Dedifferentiated amniotic fluid mesenchymal stem cell (primary cell): ENCODE measurements around the gene ATF5.

ENCODE experiments used
- DNase-seq: peaks from one replicate; pipeline ENCODE4 v3.0.0-alpha.2; 2016; ENCODE audit errors: extremely low spot score

Gene ATF5

GRCh38 chr19:49894879-49895565 is 34.0 kb upstream of the ATF5 start:
- DNase-seq = no peak

GRCh38 chr19:49895566-49896297 is 33.3 kb upstream of the ATF5 start:
- no peak for DNase-seq

GRCh38 chr19:49896863-49897621 is 32.0 kb upstream of the ATF5 start, which contains the start of gene IL4I1:
IL4I1 (minus strand) TSS chr19:49896887; CDS start chr19:49896160, 727 bp downstream.
- DNase-seq = no peak

GRCh38 chr19:49904136-49904535 is 24.9 kb upstream of the ATF5 start:
- no peak for DNase-seq

- DNase-seq = no peak
Observed at GRCh38 chr19:49906879-49907564, 22.0 kb upstream of the ATF5 start.

GRCh38 chr19:49907745-49908446 is 21.1 kb upstream of the ATF5 start:
- DNase-seq = no peak

- no peak for DNase-seq
Observed at GRCh38 chr19:49908480-49909420, 20.3 kb upstream of the ATF5 start.

GRCh38 chr19:49910179-49910578 is 18.8 kb upstream of the ATF5 start:
- DNase-seq = no peak

GRCh38 chr19:49911381-49912145 is 17.4 kb upstream of the ATF5 start:
- no peak for DNase-seq

- DNase-seq = no peak
Observed at GRCh38 chr19:49912965-49913685, 15.9 kb upstream of the ATF5 start.

- no peak for DNase-seq
Observed at GRCh38 chr19:49913720-49914119, 15.3 kb upstream of the ATF5 start.

- DNase-seq = no peak
Observed at GRCh38 chr19:49915271-49915670, 13.7 kb upstream of the ATF5 start.

- DNase-seq = no peak
Observed at GRCh38 chr19:49916839-49917733, 11.9 kb upstream of the ATF5 start.

- no peak for DNase-seq
Observed at GRCh38 chr19:49918089-49918488, 10.9 kb upstream of the ATF5 start.

- no peak for DNase-seq
Observed at GRCh38 chr19:49920624-49921363, 8.2 kb upstream of the ATF5 start.

- DNase-seq = no peak
Observed at GRCh38 chr19:49921871-49922795, 6.9 kb upstream of the ATF5 start.
